Progenitor cell of endocrine pancreas (in vitro differentiated cells): ENCODE measurements around the gene USP43. TPM values are rescaled to one million over a fixed set of nuclear protein-coding genes. Genes with fewer than 3 reads are reported as not detected.

Experiments
- DNase-seq: peaks from one replicate; pipeline ENCODE4 v3.0.0; 2021; ENCODE audit warnings: low spot score; ENCODE audit not compliant: unreplicated experiment
- H3K27ac Mint-ChIP-seq: 2 replicates; pipeline ENCODE4 v1.8.0; 2021; ENCODE audit warnings: mild to moderate bottlenecking, moderate library complexity, mixed read lengths
- H3K27me3 Mint-ChIP-seq: 2 replicates; pipeline ENCODE4 v1.8.0; 2021; ENCODE audit warnings: mixed read lengths
- H3K36me3 Mint-ChIP-seq: 2 replicates; pipeline ENCODE4 v1.8.0; 2022; ENCODE audit warnings: mixed read lengths; ENCODE audit not compliant: insufficient read depth
- H3K4me1 Mint-ChIP-seq: 2 replicates; pipeline ENCODE4 v1.8.0; 2021; ENCODE audit warnings: low read depth, mixed read lengths
- H3K4me3 Mint-ChIP-seq: 2 replicates; pipeline ENCODE4 v1.8.0; 2021; ENCODE audit warnings: low read depth, mild to moderate bottlenecking, moderate library complexity, mixed read lengths
- H3K9me3 Mint-ChIP-seq: 2 replicates; pipeline ENCODE4 v1.8.0; 2021; ENCODE audit warnings: low read depth, mixed read lengths
- CTCF ChIP-seq: fragments of 200-600 bp; sonication (generic); IDR thresholded peaks from one replicate; pipeline ENCODE4 v1.5.0; 2021; ENCODE audit warnings: antibody characterized with exemption, mild to moderate bottlenecking; ENCODE audit not compliant: unreplicated experiment
- total RNA-seq: library from RNA; stranded (reverse); gene quantifications from 2 replicates; pipeline ENCODE4 v1.2.1, GENCODE V29; 2021

The USP43 gene
- total RNA-seq, 1 donor from 2014 or later: 9.7 TPM

GRCh38 chr17:9728005-9728404 lies 82.7 kb downstream of the USP43 start:
- Mint-ChIP-seq H3K9me3 (peaks cover 6% of the 10 kb centered on the region), H3K4me1 (no peaks in the 10 kb centered on the region), H3K27ac (no peak overlapping the region), H3K36me3 (peaks cover 6% of the 10 kb centered on the region), H3K27me3 (no peaks in the 10 kb centered on the region), H3K4me3 (no peak overlapping the region)
- TF ChIP-seq CTCF: no peak
- no peak for DNase-seq

- no peak for DNase-seq
- Mint-ChIP-seq H3K4me1 (no peaks in the 10 kb centered on the region), H3K9me3 (peaks cover 6% of the 10 kb centered on the region), H3K27me3 (no peaks in the 10 kb centered on the region), H3K27ac (no peak overlapping the region), H3K4me3 (no peak overlapping the region), H3K36me3 (peaks cover 6% of the 10 kb centered on the region)
- no peak for TF ChIP-seq CTCF
These were observed 83.2 kb downstream of the USP43 start for GRCh38 chr17:9728564-9728963.

- Mint-ChIP-seq H3K4me1 (no peaks in the 10 kb centered on the region), H3K4me3 (no peak overlapping the region), H3K27me3 (no peaks in the 10 kb centered on the region), H3K9me3 (peaks cover 6% of the 10 kb centered on the region), H3K36me3 (peaks cover 4% of the 10 kb centered on the region), H3K27ac (no peak overlapping the region)
- no peak for DNase-seq
- peak; percentile 98 for TF ChIP-seq CTCF
These were observed 83.8 kb downstream of the USP43 start for GRCh38 chr17:9729034-9729650.

GRCh38 chr17:9729735-9730420 lies 84.6 kb downstream of the USP43 start:
- Mint-ChIP-seq H3K27me3 (no peaks in the 10 kb centered on the region), H3K27ac (no peak overlapping the region), H3K4me1 (no peaks in the 10 kb centered on the region), H3K4me3 (no peak overlapping the region), H3K9me3 (peaks cover 6% of the 10 kb centered on the region), H3K36me3 (peaks cover 4% of the 10 kb centered on the region)
- TF ChIP-seq CTCF: no peak
- DNase-seq: no peak

GRCh38 chr17:9750524-9750923 lies 105.2 kb downstream of the USP43 start:
- Mint-ChIP-seq H3K27me3 (peaks cover 4% of the 10 kb centered on the region), H3K4me3 (no peak overlapping the region), H3K9me3 (no peaks in the 10 kb centered on the region), H3K27ac (no peak overlapping the region), H3K4me1 (no peaks in the 10 kb centered on the region), H3K36me3 (no peaks in the 10 kb centered on the region)
- no peak for TF ChIP-seq CTCF
- no peak for DNase-seq
